CD4-positive, alpha-beta T cell treated with Interleukin-12 subunit alpha and Interleukin-12 subunit beta, for 1 hour (primary cell): ENCODE data around the gene ABAT.
"Not testable (repeated sequence)": the region's sequence is repeated elsewhere in the genome, so short reads cannot be mapped to it uniquely, and the experiment has no call there.

ENCODE experiments used
- DNase-seq: peaks from one replicate; pipeline ENCODE4 v3.0.0-alpha.2; 2020

Gene ABAT

GRCh38 chr16:8682551-8683259 is 8.3 kb downstream of the ABAT start:
- no peak for DNase-seq

DNA sequence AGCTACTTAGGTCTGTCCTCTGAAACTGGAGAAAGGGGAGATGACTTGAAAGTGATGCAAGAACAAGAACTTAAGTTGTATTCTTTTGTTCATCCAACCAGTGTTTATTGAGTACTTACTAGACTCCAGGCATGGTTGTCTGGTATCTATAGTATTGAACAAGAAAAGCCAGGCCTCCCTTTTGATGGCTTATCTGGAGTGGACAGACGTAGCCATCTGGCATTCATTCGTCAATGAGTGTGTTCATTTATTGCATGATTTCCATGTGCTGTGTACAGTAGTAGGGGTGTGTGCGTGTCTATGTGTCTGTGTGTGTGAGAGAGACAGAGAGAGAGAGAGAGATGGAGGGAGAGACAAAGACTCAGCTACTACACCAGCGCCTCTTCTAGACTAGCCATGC is 9.2 kb downstream of the ABAT start:
- DNase-seq = no peak

DNA sequence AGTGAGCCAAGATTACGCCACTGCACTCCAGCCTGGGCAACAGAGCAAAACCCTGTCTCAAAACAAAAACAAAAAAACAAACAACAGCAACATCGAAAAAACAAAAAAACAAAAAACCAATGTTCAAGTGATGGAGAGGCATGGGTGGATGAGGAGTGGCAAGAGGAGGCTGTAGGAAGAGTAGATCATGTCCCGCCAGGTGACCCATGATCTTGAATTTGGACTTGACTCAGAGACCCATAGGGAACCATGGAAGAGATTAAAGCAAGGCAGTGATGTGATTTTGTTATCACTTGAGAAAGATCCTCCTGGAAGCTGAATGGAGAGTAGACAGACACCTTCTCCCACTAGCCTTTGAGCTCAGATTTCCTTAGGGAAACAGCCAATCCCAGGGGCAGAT is 11.2 kb downstream of the ABAT start:
- DNase-seq = no peak

GRCh38 chr16:8686031-8686621 is 11.7 kb downstream of the ABAT start:
- no peak for DNase-seq

DNA sequence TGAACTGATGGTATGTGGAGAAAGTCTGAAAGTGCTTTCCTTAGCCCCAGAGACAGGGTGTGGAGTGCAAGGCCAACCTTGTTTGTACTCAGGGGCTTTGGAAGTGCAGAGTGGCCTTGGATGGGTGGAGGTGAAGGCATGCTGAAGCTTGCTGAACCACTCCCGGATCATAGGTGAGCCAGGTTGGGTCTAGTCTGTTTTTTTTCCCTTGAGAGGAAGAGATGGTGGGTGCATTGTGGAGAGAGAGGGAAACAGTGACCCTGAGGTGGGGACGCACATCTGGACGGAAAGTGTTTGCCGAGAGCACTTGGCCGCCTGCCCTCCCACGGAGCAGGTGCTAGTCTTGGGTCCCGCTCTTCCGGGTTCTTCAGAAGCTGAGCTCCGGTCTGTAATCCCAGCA is 12.5 kb downstream of the ABAT start:
- no peak for DNase-seq

GRCh38 chr16:8689686-8690085 is 15.3 kb downstream of the ABAT start:
- DNase-seq = no peak

DNA sequence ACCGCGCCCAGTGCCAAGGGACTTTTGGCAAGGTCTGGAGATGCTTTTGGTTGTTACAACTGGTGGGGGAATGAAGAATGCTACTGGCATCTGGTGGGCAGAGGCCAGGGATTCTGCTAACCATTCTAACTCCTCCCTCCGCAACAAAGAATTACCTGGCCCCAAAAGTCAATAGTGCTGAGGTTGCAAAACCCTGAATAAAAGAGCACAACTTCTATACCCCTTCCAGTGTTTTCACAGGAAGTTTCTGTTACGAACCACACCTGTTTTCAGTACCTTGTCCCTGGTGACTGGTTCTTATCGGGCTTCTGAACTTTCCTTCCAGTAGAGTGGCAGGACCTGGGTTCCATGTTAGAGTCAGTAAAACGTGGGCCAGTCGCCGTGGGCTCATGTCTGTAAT is 17.3 kb downstream of the ABAT start:
- no peak for DNase-seq

DNA sequence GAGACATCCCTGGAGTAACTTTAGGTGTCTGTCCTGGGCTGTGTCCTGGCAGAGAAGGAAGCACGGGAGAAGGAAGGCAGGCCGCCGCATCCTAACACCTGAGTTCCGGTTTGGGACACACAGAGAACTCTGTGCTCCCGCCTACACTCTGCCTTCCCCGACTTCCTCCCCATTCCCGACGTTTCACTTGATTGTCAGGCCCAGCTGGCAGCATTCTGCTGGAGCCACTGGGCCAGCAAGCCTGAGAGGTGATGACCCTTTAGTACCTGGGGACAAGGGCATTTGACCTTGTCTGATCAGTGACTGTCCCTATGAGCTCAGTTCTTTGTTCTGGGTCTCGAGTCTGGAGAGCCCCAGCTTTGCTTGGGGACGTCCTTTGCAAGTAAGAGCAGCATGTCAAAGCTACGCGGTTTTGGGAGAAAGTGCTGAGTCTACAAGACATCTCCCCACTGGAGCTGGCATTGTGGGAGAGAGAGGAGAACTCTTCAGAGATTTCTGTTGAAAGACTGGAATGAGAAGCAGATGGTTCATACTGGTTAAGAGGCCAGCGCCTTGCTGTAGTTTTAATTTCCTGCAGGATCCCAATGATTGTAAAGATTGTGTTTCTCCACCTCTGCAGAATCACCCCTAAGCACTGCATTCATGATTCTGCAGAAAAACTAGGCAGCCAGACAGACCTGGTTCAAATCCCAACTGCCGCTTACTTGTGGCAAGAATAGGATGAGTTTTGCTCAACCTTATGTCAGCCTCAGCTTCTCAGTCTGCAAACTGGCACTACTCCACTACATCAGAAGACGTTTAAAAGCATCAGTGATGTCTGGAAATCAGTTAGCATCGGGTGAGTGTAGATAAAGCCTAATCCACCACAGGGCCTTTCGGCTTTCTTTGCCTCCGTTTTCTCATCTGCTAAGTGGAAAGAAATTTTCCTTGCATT is 20.6 kb downstream of the ABAT start:
- DNase-seq = no peak

DNA sequence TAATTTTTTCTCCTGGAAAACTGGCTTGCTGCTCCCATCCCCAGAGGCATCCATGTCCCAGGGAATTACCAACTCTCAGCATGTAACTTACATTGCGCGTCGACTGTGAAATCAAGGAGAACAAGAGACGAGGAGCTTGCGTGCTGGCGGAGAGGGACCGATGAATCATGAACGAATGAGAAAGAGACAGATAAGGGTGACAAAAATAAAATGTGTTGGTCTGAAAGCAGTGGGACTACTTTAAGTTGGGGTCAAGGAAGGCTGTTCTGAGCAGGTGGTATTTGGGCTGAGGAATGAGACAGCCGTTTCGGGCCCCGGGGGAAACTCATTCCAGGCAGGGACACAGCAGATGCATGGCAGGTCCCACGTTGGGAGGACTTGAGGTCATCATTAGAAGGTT is 22.5 kb downstream of the ABAT start:
- DNase-seq = no peak

- DNase-seq = no peak
Measured at GRCh38 chr16:8697965-8698364, 23.5 kb downstream of the ABAT start.

GRCh38 chr16:8703693-8704092 is 29.3 kb downstream of the ABAT start:
- no peak for DNase-seq

GRCh38 chr16:8704098-8704497 is 29.7 kb downstream of the ABAT start:
- no peak for DNase-seq

DNA sequence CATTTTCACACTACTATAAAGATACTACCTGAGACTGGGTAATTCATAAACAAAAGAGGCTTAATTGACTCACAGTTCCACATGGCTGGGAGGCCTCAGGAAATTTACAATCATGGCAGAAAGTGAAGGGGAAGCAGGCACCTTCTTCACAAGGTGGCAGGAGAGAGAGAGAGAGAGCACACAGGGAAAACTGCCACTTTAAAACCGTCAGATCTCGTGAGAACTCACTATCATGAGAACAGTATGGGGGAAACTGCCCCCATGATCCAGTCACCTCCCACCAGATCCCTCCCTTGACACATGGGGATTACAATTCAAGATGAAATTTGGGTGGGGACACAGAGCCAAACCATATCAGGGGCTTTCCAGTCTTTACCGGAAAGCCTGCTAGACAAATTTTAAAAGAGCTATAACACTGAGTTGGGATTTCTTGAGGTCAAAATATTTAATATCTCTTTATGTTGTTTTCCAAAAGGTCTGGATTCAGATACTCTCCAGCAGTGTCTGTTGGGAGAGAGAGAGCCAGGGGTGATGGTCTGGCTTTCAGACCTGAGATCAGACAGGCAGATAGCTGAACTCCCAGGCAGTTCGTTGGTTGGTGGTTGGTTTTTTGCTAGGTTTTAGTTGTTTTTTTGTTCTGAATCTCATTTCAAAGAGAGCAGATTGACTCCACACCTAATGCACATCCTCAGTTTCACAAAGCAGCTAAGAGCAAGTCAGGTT is 30.8 kb downstream of the ABAT start:
- DNase-seq = not testable (repeated sequence)

DNA sequence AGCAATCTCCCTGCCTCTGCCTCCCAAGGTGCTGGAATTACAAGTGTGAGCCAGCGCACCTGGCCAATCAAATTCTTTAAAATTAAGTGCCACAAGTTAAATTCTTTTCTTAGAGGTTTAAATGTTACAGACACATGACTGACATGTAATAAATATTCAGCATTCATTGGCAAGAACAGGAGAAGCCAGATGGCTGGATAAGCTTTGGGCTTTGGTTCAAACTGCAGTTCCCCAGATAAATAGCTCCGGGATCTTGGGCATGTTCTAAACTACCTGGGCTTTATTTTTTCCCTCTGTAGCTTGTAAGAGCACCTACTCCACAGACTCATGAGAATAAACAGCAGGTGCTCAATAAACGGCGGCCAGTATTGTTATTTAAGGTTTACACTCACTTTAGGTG is 34.1 kb downstream of the ABAT start:
- no peak for DNase-seq

GRCh38 chr16:8712589-8713361 is 38.4 kb downstream of the ABAT start:
- no peak for DNase-seq

GRCh38 chr16:8713635-8714172 is 39.3 kb downstream of the ABAT start:
- no peak for DNase-seq

DNA sequence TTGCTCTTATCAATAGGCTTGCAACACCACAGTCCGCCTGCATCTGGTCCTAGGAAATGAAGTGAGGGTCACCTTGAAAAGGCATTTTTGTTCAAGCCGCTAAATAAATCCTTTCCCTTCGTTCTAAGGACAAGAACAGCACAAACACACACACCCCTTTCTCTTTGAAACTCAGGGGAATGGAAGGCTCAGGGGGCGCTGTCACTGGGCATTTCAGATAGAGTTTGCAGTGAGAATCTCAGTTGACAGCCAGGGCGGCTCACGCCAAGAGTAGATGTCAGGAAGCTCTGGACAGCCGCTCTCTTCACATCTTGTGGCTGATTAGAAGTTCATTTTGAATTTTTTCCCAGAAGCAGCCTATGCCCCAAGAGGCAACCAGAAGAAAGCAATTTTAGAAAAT is 39.8 kb downstream of the ABAT start:
- DNase-seq = no peak

DNA sequence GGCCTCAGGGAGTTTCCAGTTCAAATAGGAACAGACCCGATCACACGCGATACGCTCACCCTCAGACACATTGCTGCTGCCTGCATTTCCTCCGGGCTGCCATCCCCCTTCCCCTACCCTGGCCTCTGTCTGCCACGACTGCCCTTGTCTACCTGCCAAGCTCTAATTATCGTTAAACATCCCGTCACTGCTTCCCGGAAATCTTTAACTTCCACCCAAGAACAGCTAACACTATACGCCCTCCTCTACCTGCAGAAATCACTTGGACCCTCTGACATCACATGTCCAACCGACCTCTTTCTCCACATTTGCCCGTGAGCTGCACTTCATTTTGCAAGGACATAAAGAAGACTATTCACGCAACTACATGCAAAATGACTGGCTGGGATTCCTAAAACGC is 40.4 kb downstream of the ABAT start:
- DNase-seq = no peak

- no peak for DNase-seq
Measured at GRCh38 chr16:8716052-8716451, 41.6 kb downstream of the ABAT start.

GRCh38 chr16:8716592-8716991 is 42.2 kb downstream of the ABAT start:
- DNase-seq = no peak

GRCh38 chr16:8717469-8717868 is 43.1 kb downstream of the ABAT start:
- DNase-seq = no peak

DNA sequence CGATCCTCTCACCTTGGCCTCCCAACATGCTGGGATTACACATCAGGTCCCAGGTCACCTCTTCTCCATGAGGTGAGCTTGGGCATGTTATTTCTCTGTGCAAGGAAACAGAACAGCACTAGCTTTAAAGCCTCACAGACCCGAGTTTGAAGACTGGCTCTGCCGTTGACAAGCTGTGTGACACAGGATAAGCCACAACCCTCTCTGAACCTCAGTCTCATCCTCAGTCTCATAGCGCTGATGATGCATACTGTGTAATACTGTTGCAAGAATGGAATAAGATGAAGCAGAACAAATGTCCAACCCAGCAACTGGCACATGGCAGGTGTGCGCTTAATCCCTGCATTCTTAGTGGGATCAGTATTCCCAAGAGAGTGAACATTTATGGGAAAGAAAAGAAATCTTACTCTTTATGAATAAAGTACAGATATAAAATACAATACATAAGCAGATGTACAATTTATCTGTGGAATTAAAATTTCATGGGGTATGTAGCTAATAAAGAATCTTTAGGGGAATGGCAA is 43.5 kb downstream of the ABAT start:
- no peak for DNase-seq
